DLD1 (cell line): ENCODE measurements around the gene FN1.

ENCODE experiments used
- in situ Hi-C: cut with HindIII; loops from 2 replicates; pipeline ENCODE4 v1.10.0; 2017; ENCODE audit warnings: low sequenced_read_pairs

Gene FN1

DNA sequence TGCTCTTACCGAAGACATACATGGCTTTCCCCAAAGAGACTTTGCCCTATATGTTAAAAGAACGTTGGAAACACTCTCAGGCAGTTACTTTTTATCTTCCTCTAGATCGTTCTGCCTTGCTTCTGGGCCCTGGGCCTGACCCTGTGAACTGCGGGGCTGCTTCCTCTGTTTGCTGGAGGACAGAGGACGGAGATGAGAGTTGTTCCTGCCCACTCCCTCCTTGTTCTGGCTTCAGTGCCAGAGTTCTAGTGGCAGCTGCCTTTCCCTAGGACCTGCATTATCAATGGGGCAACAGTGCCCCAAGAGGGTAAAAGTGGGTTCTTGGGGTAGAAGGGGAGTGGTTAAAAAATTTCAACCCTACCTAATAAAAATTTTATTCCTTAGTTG, 6.5 kb upstream of the FN1 start:
- in situ Hi-C loops: no loop called here

DNA sequence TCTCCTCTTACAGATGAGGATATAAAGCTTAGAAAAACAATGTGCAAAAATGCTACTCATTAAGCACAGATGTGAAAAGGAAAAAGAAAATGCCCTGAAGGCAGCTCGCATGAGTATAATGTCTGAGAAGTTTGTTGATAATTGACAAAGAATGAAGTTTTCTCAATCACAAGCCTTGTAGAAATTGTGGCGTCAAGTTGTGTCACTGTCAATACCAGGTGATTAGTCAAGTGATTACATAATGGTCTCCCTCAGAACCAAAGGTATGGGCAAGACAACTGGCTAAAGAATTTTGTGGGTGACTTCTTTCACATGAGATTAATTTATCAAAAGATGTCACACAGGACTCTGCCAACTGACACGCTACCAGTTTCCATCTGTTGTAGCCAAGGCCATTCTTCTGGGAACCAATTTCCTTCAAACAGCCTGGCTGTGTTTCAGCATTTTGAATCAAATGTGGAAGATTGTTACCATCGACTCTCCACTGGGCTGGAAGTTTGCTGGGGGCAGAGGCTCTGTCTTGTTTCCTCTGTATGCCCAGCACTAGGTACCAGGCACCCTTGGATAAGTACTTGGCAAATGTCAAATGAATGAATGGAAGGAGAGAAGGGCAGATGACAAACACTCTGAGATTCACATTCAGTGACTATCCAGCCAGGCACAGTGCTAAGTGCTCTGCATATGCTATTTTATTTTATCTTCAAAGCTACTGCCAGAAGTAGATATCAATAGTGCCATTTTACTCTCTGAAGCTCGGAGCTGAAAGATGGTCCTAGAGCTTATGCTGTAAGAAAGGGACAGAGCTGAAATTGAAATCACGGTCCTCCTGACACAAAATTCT, 5.9 kb upstream of the FN1 start:
- in situ Hi-C loops: no loop called here

DNA sequence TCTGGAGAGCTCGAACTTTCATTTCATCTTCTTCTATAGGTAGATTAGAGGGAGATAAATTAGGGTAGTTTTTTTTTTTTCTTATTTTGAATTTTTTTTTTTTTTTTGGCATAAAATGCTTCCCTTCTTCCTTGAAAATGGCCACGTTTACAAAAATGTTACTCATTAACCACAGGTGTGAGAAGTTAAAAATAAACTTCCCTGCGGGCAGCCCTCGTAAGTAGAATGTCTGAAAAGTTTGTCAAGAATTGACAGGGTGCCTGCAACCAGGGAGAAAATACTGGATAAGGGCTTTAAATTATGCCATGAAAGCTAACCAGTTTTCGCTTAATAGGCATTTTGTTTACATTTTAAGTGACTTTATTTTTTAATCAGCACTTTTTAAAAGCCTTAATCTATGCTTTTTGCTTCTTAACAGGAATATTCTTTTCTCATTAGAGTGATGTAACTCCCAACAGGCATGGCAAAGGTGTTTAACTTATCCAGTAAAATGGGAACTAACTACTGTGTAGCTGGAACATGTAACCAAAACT, 4.2 kb upstream of the FN1 start:
- in situ Hi-C loops: no loop called here

DNA sequence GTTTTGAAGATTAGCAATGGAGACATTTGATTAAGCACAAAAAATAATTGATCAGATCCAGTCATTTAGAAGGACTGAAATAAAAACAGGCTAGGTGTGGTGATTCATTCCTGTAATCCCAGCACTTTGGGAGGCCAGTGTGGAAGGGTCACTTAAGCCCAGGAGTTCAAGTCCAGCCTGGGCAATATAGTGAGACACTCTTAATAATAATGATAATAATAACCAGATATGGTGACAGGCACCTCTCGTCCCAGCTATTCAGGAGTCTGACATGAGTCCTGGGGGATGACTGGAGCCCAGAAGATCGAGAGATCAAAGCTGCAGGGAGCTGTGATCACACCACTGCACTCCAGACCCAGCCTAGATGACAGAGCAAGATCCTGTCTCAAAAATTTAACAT, 3.5 kb upstream of the FN1 start:
- in situ Hi-C loops: no loop called here

DNA sequence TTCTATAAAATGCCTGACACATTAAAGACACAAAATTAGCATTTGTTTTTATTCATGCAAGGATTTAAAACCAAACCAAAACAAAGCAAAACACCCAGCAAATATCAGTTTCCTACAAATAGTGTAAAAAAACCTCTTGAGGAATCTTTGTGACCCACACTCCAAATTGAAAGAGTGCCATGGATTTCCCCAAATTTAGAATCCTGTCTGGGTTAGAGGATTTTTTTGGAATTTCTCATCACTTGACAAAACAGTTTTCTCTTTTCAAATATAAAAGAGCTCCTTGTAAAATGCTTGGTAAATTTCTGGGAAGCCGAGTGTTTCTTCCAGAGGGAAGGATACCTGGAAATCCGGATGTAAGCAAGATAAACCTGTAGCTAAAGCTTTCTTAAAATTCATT, 1.7 kb upstream of the FN1 start:
- in situ Hi-C loops: no loop called here

DNA sequence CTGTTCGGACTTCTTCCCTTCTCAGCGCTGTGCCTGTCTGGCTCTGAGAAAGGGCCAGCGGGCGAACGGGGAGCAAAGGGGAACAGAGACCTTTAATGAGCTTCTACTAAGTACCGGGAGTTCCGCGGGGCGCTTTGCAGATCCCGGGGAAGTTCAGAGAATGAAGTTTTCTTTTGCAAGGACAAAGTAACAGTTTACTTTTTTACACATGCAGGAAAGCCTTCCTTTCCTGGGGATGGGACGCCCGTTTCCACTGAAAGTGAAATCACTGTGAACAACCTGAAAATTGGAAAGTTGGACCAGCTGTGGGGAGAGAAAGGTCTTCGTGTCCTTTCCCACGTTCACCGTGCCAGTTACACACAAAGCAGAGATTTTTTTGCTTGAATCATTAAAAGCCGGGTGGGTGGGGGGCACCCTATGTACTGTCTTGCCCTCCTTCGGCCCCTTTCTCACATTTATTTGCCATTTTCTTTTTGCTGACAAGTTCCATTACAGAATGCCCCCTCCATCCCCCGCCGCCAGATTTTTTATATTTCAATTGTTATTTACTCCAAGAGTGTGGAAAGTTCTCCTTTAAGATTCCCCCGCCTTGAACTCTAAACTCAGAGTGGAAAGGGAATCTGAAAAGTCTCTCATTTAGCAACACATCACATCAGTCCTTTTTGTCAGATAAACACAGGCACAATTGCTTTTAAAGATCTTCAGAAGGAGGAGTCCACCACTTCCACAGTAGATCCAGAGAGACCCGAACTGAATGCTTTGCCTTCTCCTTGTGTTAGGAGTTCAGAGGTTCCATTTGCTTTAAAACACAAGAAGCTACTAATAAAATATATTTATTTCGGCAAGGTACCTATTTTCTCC, 1.1 kb upstream of the FN1 start:
- in situ Hi-C loops: no loop called here

DNA sequence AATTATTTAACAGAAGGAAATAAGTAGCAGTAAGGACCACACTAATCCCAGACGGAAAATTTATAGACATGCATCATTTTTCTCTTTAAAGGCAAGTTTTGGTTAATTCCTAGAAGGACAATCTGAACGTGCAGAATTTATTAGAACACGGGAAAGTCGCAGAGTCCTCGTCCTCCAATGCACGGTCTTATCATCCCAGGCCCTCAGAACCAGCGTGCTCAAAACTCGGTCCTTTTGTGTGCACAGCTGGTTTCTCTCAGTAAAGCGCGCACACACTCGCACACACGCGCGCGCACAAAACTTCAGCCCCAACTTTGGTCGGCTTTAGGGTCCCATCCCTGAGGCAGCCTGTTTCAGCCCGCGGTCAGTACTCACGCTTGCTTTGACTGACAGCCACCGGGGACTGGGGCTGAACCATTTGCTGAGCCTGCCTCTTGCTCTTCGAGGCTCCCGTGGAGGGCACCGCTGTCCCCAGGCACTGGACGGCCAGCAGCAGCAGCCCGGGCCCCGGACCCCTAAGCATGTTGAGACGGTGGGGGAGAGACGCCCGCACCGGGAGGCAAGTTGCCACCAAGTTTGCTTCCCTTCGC, 493 bp downstream of the FN1 start:
- in situ Hi-C loops: no loop called here

DNA sequence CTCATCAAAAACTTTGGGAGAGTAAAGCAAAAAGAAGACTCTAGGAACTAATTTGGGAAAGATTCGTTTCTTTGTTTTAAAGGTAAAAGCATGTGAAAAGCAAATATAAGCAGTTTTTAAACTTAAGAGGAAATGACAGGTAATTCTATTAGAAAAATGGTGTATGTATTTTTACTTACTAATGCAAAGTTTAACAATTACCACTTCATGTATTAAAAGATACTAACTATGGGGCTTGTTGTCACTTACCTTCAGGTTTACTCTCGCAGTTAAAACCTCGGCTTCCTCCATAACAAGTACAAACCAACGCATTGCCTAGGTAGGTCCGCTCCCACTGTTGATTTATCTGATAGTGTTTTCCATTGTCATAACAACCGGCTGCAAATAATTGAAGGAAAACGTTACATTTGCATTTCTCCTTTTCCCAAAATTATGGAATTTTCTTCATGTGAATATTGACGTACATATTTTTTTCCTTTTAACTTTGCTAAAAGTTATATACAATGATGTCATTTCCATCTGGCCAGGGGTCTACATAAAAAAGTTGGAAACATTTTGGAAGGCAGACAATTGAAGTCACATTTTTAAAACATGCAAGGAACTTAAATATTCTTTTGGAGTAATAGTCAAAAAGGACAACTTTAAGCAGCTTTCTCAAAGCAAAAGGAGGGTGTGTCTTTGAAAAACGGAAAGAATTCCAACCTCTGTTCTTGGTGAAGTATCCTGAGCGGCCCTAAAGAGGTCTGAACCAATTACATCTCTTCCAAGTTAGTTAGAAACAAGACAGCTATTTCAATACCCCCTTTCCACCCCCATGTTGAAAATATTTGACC, 1.2 kb downstream of the FN1 start:
- in situ Hi-C loops: no loop called here

DNA sequence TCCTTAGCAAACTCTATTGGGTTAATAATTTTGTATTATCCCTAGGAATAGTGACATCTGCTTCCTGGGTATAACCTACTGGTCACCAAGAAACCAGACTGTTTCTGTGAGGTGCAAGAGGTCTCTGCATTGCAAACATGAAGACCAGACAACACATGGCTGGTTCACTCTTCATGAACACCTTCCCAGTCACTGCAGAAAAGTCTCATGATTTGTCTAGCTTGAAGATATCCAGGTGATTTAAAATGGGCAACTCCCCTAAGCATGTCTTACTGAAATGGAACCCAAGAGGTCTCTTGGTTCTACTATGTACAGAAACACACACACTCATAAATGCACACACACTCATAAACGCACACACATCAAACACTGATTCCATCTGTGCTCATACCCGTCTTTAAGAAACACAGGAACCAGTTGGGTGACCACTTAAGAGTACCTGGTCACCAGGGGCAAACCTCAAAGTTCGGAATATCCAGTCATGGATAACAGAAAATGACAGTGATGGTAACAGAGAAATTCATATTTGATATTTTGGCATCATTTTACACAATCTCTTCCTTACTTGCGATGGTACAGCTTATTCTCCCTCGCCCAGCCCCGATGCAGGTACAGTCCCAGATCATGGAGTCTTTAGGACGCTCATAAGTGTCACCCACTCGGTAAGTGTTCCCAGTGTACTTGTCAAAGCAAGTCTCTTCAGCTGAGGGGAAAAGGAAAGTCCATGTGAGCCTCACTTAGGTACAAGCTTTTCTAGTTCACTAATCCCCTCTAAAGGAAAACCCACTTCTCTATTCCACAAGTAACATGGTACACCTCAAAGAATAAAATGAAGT, 2.9 kb downstream of the FN1 start:
- in situ Hi-C loops: no loop called here

DNA sequence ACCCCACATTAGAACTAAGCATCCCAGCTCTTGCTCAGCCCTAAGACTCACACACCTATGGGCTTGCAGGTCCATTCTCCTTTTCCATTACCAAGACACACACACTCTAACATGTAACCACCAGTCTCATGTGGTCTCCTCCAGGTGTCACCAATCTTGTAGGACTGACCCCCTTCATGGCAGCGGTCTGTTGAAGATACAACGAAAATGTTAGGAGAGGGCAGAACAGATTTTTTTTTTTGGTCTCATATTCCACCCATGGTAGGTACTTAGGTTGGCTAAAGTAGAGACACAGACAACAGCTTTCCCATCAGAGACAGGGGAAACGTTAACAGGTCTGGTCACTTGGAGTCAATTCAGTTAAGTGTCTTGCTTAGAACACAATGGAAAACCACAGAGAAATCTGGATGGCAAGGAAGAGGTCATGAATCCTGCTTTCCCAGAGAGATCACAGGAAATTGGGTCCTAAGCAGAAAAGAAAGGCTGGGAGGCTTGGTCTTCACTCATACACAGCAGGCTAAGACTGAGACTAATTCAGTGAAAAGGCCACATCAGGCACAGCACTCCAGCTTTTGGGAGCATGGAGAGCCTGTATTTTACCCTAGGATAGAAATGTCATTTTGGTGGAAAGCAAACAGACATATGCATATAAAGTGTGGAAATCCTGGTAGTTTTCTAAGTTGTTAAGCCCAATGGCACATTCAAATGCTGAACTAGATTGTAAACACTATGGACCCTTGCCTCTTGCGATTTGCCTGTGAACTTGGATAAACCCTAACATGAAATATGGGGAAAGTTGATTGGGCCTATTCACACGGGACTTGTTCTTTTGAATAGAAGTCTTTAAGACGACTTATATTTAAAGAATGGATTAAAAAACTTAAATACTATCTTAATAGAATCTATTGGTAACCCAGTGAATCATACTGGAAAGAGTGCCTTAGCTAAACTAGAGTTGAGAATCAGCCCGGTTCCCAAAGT, 3.8 kb downstream of the FN1 start:
- in situ Hi-C loops: no loop called here

DNA sequence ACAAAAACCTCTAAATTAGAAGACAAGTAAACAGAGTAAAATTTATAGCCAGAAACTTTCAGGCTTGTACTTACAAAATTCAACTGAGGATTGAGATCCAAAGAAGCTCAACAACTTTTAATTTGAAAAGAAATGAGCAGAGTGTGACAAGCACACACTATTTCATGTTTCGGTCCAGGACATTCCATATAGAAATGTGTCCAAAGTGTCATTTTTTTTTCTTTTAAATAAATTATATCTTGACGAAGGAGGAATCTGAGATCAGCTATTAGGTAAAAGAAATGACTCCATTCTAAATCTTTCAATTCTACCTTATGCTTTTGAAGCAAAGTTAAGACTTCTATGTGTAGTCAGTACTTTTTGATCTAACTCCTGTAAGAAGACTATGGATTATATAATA, 4.6 kb downstream of the FN1 start:
- in situ Hi-C loops: no loop called here

DNA sequence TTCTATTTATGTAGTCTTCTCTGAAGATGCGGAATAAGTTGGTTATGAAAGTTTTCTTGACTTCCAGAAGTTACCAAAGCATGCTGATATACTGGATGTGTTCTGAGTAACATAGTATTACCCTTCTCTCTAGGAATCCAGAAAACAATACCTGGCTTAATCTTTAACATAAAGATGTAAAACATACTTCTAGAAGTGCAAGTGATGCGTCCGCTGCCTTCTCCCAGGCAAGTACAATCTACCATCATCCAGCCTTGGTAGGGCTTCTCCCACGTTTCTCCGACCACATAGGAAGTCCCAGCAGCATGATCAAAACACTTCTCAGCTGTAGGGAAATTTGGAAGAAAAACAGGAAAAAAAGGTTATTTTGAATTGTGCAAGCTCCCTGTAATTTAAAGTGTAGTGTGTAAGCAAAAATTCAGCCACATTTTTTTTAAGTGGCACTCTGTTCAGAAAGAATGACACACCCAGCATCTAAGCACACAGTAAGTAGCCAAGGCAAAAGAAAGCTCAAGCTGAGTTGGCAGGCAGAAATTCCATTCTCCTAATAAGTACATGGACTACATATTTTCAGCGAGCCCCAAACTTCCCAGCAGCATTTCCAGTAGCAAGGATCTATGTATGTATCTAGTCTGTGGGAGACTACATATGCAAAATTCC, 5.2 kb downstream of the FN1 start:
- in situ Hi-C loops: no loop called here

DNA sequence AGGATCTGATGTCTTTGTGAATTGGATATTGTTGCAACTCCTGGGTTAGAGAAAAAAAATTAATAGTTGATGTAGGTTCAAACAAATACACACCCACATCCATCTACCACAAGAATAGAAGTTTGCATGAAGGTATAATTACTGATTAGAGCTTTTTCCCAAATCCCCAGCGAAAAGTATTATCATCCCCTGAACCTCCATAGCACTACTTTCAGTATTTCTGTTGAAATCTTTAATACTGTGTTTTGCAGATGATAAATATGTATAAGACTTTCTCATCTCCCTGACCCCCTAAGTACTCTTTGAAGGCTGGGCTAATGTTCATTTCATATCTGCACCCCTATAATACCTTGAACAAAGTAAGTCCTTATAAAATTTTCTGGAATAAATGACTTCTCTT, 6.4 kb downstream of the FN1 start:
- in situ Hi-C loops: no loop called here

DNA sequence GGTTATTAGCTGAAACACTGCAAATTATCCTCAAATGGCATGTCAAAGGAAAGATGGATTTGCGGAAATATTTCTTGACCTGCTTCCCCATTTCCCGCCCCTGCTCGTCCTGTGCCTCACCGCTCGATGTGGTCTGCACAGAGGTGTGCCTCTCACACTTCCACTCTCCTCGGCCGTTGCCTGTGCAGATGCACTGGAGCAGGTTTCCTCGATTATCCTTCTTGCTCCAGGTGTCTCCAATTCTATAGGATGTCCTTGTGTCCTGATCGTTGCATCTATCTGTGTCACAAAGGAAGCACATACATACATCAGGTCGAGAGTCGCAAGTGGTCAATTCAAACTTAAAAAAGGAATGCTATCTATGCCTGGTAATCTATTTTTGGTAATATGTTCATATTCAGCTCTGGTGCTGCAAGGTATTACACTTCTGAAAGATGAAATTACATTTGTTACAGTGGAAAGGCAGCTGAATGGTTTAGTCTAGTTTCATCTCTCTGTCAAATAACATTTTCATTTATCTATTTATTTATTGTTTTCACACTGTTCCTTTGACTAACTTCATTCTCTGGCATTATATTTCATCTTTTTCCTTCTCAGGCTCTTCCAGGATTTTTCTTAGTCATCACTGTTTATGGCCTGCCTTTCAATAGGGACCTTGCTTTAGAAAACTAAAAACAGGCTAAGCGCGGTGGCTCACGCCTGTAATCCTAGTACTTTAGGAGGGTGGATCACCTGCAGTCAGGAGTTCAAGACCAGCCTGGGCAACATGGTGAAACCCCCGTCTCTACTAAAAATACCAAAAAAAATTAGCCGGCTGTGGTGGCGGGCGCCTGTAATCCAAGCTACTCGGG, 7.6 kb downstream of the FN1 start:
- in situ Hi-C loops: no loop called here

DNA sequence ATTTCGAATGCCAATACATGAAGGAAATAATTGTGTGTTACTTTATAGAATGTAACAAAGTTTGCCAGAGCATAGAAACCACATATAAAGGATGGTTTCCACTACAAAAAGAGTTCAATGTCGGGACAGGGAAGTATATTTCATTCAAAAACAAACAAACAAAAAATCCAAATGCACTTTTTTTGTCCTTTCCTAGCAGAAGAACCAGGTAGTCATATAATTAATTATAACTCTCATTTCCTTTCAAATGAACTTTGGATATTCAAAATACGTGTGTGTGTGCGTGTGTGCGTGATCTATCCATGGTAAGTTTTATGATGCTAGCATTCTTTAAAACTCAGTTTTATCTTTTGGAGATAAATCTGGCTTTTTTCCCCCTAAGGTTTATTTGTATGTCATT, 8.3 kb downstream of the FN1 start:
- in situ Hi-C loops: no loop called here

DNA sequence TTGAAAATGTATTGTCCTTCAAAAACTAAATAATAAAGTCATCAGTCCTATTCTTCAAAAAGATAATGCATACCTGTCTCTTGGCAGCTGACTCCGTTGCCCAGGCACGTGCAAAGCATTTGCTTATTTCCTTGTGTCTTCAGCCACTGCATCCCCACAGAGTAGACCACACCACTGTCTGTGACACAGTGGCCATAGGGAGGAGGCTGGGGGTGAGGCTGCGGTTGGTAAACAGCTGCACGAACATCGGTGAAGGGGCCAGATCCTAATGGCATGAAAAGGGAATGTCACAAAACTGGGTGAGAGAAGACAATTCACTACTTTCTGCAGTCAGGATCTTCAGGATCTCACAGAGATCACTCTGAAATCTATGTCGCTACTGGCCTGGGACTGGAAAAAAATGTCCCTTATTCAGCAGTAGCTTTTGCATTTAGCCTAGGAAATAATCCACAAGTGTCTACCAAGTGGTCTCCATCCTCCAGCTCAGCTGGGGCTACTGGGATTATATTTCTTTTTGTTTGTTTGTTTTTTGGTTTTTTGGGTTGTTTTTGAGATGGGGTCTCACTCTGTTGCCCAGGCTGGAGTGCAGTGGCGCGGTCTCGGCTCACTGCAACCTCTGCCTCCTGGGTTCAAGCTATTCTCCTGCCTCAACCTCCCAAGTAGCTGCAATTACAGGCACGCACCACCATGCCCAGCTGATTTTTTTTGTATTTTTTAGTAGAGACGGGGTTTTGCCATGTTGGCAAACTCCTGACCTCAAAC, 10.7 kb downstream of the FN1 start:
- in situ Hi-C loops: no loop called here
